SK-N-SH (cell line): ENCODE data around the gene FBXO7.

Experiments
- CTCF ChIP-seq: fragments of 200-600 bp; sonication (generic); IDR thresholded peaks from 2 replicates; pipeline ENCODE4 v1.6.1; 2017; ENCODE audit warnings: antibody characterized with exemption, mild to moderate bottlenecking, moderate library complexity
- EZH2phosphoT487 ChIP-seq: fragments of 200-600 bp; sonication (generic); IDR thresholded peaks from 2 replicates; pipeline ENCODE4 v1.6.1; 2017; ENCODE audit warnings: low read depth, mixed run types, mild to moderate bottlenecking, antibody characterized with exemption, moderate library complexity, borderline replicate concordance
- MAX ChIP-seq: IDR thresholded peaks from 2 replicates; pipeline ENCODE4 v1.4.0; 2012; ENCODE audit warnings: low read depth
- NFIC ChIP-seq: IDR thresholded peaks from 2 replicates; pipeline ENCODE4 v1.4.0; 2012; ENCODE audit warnings: borderline replicate concordance
- RAD21 ChIP-seq: IDR thresholded peaks from 2 replicates; pipeline ENCODE4 v1.6.1; 2012; ENCODE audit warnings: mild to moderate bottlenecking, low read length

GRCh38 chr22:32531931-32532819 is 57.6 kb downstream of the FBXO7 start:
- TF ChIP-seq EZH2phosphoT487 (no peak), CTCF (no peak), NFIC (peak; percentile 63; the same call in 1 of the 2 replicates), MAX (peak; percentile 72), RAD21 (no peak)
